Measurements from ENCODE around the gene PRMT5.
"Not testable (repeated sequence)": the region's sequence is repeated elsewhere in the genome, so short reads cannot be mapped to it uniquely, and the experiment has no call there.

PRMT5 gene

DNA sequence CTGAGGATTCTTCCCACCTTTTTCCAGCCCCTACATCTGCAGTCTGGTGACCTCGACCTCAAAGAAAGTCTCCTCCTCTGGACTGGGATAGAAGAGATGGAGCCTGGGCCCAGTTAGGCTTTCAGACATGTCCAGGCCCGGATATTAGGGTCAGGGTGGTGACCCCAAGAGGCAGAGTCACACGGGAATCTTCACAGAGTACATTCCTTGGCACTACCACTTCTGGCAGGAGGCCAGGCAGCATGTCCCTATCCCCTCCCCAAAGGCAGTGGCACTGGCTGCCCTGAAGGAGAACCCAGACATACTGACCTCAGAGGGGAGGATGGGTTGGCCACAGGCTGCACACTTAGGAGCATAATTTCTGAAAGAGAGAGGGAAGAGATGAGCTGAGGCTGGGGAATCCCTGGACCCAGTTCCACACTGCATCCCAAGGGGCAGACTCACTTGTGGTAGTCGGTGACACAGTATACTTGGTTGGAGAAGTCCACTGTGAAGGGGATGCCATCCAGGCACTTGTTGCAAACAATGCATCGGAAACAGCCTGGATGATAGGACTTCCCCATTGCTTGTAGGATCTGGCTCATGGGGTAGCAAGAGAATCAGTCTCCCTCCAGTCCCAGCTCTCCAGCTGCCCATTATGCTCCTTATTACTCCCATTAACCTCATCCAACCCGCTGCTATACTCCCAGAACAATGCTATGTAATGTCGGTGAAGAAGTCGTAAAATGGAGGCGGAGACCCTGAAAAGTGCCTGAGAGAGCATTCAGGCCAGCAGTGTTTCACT lies 45.5 kb upstream of the PRMT5 start:
- TF ChIP-seq, protein P1, sequence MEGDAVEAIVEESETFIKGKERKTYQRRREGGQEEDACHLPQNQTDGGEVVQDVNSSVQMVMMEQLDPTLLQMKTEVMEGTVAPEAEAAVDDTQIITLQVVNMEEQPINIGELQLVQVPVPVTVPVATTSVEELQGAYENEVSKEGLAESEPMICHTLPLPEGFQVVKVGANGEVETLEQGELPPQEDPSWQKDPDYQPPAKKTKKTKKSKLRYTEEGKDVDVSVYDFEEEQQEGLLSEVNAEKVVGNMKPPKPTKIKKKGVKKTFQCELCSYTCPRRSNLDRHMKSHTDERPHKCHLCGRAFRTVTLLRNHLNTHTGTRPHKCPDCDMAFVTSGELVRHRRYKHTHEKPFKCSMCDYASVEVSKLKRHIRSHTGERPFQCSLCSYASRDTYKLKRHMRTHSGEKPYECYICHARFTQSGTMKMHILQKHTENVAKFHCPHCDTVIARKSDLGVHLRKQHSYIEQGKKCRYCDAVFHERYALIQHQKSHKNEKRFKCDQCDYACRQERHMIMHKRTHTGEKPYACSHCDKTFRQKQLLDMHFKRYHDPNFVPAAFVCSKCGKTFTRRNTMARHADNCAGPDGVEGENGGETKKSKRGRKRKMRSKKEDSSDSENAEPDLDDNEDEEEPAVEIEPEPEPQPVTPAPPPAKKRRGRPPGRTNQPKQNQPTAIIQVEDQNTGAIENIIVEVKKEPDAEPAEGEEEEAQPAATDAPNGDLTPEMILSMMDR (IDR thresholded peaks at IDR 0.05; ENCODE audit: low read depth, low read length): no peak
- H3K4me3 ChIP-seq (ENCODE audit: low read depth, low read length): no peak overlapping the region
- no peak for DNase-seq
- no peaks in the 10 kb centered on the region for H3K9me3 ChIP-seq
- H3K36me3 ChIP-seq: no peaks in the 10 kb centered on the region
- no peaks in the 10 kb centered on the region for H3K27me3 ChIP-seq
- peaks cover 16% of the 10 kb centered on the region for H3K4me1 ChIP-seq

DNA sequence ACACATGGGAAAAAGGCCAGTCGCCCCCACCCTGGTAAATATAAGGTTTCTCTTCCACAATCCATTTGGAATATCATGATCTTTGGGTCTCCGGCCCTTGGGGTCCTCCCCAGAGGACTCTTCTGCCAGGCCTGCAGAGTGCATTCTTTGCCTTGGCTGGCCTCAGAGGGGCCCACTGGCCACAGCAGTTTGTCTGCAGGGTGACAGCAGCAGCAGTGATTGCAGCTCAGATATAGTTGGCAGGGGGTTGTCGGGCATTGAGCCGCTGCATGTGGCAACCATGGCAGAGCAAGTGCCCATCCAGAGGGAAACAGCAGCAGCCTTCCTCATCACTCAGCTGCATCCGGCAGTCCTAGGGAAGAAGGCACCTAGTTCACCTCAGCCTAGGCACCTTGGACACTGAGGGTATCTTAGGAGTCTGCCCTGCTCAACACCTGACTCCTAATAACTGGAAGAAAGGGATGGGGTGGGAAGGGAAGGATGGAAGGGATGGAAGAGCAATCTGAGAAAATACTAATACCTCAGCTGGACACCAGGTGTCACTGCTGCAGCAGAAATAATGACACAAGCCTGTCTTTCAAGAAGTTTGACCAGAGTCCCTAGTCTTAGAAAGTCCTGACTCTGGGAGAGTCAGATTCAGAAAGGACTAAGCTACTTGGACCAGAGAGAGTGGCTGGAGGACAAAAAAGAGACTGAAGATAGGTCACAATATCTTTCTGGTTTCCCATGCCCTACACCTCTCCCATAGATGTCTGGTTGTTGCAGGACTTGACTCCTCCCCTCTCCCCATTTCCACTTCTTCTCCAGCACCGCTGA lies 44.2 kb upstream of the PRMT5 start:
- Histone ChIP-seq H3K27me3 (no peaks in the 10 kb centered on the region), H3K36me3 (no peaks in the 10 kb centered on the region), H3K4me1 (peaks cover 14% of the 10 kb centered on the region), H3K4me3 (ENCODE audit: low read depth, low read length) (no peak overlapping the region), H3K9me3 (no peaks in the 10 kb centered on the region)
- peak; percentile 55 for DNase-seq
- TF ChIP-seq, protein P1 (IDR thresholded peaks at IDR 0.05; ENCODE audit: low read depth, low read length): peak; percentile 81

DNA sequence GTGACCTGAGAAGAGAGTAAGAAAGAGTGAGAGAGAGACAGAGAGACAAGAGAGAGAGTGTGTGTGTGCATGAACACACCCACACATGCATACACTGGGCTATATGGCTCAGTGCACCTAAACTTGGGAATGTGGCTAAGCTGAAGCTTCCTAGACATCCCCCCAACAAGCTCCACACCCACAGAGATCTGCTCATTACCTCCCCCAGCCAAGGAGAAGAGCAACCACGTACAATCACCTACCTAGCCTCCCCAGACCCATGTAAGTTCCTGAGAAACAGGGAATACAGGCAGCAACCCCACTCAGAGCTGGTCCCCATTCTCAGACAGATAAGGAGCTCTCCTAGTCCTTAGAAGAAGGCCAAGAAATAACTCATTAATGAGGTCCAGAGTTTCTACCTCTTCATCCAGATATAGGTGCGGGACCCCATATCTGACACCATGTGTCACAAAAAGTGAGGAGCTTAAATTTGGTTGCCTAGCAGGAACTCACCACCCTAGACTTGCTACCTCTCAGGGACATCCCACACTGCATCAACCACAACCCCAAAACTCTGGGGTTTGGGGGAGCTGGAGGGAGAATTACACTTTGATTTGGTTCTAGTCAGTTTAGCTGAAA lies 43.2 kb upstream of the PRMT5 start:
- TF ChIP-seq, protein P1 (IDR thresholded peaks at IDR 0.05; ENCODE audit: low read depth, low read length): no peak
- Histone ChIP-seq H3K4me1 (peaks cover 7% of the 10 kb centered on the region), H3K36me3 (no peaks in the 10 kb centered on the region), H3K9me3 (no peaks in the 10 kb centered on the region), H3K27me3 (no peaks in the 10 kb centered on the region), H3K4me3 (ENCODE audit: low read depth, low read length) (no peak overlapping the region)
- DNase-seq: no peak

DNA sequence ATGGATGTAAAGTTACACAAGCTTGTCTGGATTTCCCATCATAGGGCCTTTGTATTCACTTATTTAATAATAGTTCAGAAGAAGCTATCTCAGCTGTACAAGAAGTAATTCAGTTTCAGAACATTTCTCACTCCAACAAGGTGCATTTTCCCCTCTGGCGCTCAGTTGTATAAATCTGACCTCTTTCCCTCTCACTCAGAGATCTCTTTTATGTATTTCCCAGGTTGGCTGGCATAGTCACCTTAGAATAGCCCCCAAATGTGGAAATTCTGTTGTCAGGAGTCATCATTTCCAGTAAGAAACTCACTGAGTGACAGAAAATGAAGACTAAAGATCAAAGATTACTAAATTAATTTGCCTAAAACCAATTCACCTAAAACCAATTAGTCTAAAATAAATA lies 42.0 kb upstream of the PRMT5 start:
- Histone ChIP-seq H3K36me3 (no peaks in the 10 kb centered on the region), H3K4me3 (ENCODE audit: low read depth, low read length) (no peak overlapping the region), H3K4me1 (no peaks in the 10 kb centered on the region), H3K27me3 (no peaks in the 10 kb centered on the region), H3K9me3 (no peaks in the 10 kb centered on the region)
- no peak for DNase-seq
- TF ChIP-seq, protein P1 (IDR thresholded peaks at IDR 0.05; ENCODE audit: low read depth, low read length): no peak

DNA sequence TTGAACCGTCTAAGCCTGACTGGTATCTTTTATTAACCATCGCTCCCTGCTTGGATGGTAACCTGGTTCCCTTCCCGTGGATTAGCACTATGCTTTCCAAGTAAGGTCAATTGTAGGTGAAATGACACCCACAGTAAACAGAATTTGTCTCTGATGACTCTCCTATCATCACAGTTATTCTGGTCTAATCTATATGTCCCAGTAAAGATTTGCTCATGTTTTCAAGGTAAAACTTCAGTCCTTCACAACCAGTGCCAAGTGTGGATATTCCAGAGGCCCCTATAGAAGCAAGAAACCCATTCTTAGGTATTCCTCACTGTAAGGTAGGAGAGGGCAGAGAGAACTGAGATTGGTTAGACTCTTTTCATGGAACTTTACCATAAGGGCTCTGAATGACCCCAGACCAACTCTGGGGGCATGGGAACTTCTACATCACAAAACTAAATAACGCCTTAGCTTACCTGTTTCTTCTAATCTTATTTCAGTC lies 37.6 kb upstream of the PRMT5 start:
- no peaks in the 10 kb centered on the region for H3K4me1 ChIP-seq
- no peaks in the 10 kb centered on the region for H3K9me3 ChIP-seq
- no peak for DNase-seq
- H3K36me3 ChIP-seq: no peaks in the 10 kb centered on the region
- H3K4me3 ChIP-seq (ENCODE audit: low read depth, low read length): no peak overlapping the region
- H3K27me3 ChIP-seq: no peaks in the 10 kb centered on the region; the same call in 1 of the 2 replicates
- TF ChIP-seq, protein P1 (IDR thresholded peaks at IDR 0.05; ENCODE audit: low read depth, low read length): no peak

DNA sequence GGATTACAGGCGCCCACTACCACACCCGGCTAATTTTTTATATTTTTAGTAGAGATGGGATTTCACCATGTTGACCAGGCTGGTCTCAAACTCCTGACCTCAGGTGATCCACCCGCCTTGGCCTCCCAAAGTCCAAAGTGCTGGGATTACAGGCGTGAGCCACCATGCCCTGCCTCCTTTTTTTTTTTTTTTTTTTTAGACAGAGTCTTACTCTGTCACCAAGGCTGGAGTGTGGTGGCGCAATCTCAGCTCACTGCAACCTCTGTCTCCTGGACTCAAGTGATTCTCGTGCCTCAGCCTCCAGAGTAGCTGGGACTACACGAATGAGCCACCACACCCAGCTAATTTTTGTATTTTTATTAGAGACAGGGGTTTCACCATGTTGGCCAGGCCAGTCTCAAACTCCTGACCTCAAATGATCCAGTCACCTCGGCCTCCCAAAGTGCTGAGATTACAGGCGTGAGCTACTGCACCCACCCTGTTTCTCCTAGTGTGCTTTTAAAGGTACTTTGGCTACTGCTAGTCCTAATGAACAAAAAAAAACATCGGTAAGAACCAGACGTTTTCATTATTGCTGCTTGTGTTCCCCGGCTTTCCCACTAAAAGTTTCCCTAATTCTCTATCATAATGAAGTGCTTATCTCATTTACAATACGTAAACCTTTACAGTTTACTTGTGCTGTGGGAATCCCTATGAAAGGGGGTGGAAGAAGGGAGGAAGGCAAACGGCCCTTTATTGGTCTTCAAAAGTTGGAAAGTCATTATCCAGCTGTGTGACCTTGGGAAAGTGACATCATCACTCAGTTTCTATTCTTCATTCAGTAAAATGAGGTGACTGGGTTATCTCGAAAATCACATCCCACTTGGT lies 37.0 kb upstream of the PRMT5 start:
- H3K4me1 ChIP-seq; H3K36me3 ChIP-seq; H3K27me3 ChIP-seq; H3K4me3 ChIP-seq (ENCODE audit: low read depth, low read length); DNase-seq; H3K9me3 ChIP-seq: not testable (repeated sequence)

All from BE2C (cell line).